Right lobe of liver (tissue), 6 donors: ENCODE measurements around the gene FKBP15. TPM values are rescaled to one million over a fixed set of nuclear protein-coding genes. Genes with fewer than 3 reads are reported as not detected.
A peak's percentile ranks its signal among the peaks of the same experiment; 100 is the strongest.

Experiments
- ATAC-seq, 4 donors: fragments of 200-7000 bp; cut with Tn5 transposase; one replicate each; pipeline ENCODE4 v1.9.1; 2020; ENCODE audit warnings: mild to moderate bottlenecking in 4 of 4, moderate library complexity in 4 of 4
- DNase-seq, 3 donors: peaks; one replicate each; pipeline ENCODE4 v3.0.0-alpha.2; 2020
- H3K27ac ChIP-seq, 3 donors: fragments of 200-600 bp; one replicate each; pipeline ENCODE4 v1.8.0; 2022
- H3K27me3 ChIP-seq, 2 donors: fragments of 200-600 bp; one replicate each; pipeline ENCODE4 v1.8.0; 2022
- H3K36me3 ChIP-seq, 4 donors: fragments of 200-600 bp; sonication (generic) in 1 of 4; one replicate each; pipeline versions ENCODE4 v1.5.1 to v1.8.0; 2017 to 2022; ENCODE audit warnings: control low read depth in 1 of 4
- H3K4me1 ChIP-seq, 4 donors: fragments of 200-600 bp; sonication (generic) in 1 of 4; one replicate each; pipeline versions ENCODE4 v1.5.1 to v1.8.0; 2017 to 2022; ENCODE audit warnings: control low read depth in 1 of 4
- H3K4me3 ChIP-seq, 3 donors: fragments of 200-600 bp; one replicate each; pipeline ENCODE4 v1.8.0; 2022
- H3K9me3 ChIP-seq, 4 donors: fragments of 200-600 bp; sonication (generic) in 1 of 4; one replicate each; pipeline versions ENCODE4 v1.5.1 to v1.8.0; 2017 to 2022; ENCODE audit warnings: control low read depth in 1 of 4
- CTCF ChIP-seq, 4 donors: fragments of 200-600 bp in 3 of 4; fragments of 450-650 bp in 1 of 4; IDR thresholded peaks; one replicate each; pipeline versions ENCODE4 v1.5.1 to v1.8.0; 2016 to 2022; ENCODE audit warnings: antibody characterized with exemption in 4 of 4, mild to moderate bottlenecking in 2 of 4
- POLR2A ChIP-seq: fragments of 450-650 bp; IDR thresholded peaks from one replicate; pipeline ENCODE4 v1.6.1; 2017; ENCODE audit warnings: antibody characterized with exemption, mild to moderate bottlenecking
- WGBS: methylation state at CpG from one replicate; pipeline ENCODE4 v1.1.6; 2018; ENCODE audit warnings: low coverage, low lambda C conversion rate; ENCODE audit not compliant: insufficient coverage; ENCODE audit errors: missing lambda C conversion rate; 5-methylcytosine and 5-hydroxymethylcytosine counted together
- intact Hi-C, 2 donors: fragments of 100-400 bp; cut with DNase I; formaldehyde crosslinking; loops; one replicate each; pipeline versions ENCODE4 v1.11.2 to v1.14.1; 2022
- total RNA-seq, 6 experiments: library from RNA; depleted of rRNA in 2 of 6; stranded (reverse); fragments of >200 nt in 2 of 6; fragmentation: NEBNext Ultra II Directional in 3 of 6; extraction: Animal tissue kit (Norgen Biotek cat#: 25700) in 3 of 6; gene quantifications; one replicate each; pipeline versions ENCODE4 v1.1.0 to v1.2.4, GENCODE V29; 2016 to 2023
- donor health status: DM: no; HTN: yes; CAD: no.
- donor health status: DM: no; HTN: no; CAD: no.
- donor health status: DM: no; HTN: no; CAD: no.
- donor health status: DM: no; HTN: yes; CAD: no.
- donor health status: DM: no; HTN: yes; CAD: no.

FKBP15 gene
- total RNA-seq, 6 experiments from 2014 or later = 11.1 to 17.2 (median 12.8) TPM

- Histone ChIP-seq H3K36me3 (peaks cover 0 to 70% (median 23%) of the 10 kb centered on the region in 4 donors), H3K27me3 (no peaks in the 10 kb centered on the region), H3K9me3 (no peaks in the 10 kb centered on the region), H3K4me1 (peaks cover 0 to 28% (median 0%) of the 10 kb centered on the region in 4 donors), H3K27ac (no peak overlapping the region), H3K4me3 (no peak overlapping the region)
- intact Hi-C loops = no loop called here
- DNase-seq = no peak
- TF ChIP-seq POLR2A = no peak
- TF ChIP-seq CTCF (IDR thresholded peaks at IDR 0.05) = no peak
- 68% methylated on average over 3 of the region's 3 CpGs for whole genome bisulfite sequencing
- ATAC-seq = no peak
Measured at GRCh38 chr9:113163001-113163400, 58.1 kb downstream of the FKBP15 start.

- no peaks in the 10 kb centered on the region for H3K9me3 ChIP-seq
- H3K36me3 ChIP-seq = peaks cover 0 to 52% (median 20%) of the 10 kb centered on the region in 4 donors
- H3K4me1 ChIP-seq = peaks cover 0 to 19% (median 0%) of the 10 kb centered on the region in 4 donors
- DNase-seq = no peak
- no peak overlapping the region for H3K27ac ChIP-seq
- no peak overlapping the region for H3K4me3 ChIP-seq
- intact Hi-C loops = no loop called here
- no peak for ATAC-seq
- H3K27me3 ChIP-seq = no peaks in the 10 kb centered on the region
- 93% methylated on average over 3 of the region's 3 CpGs for WGBS
- TF ChIP-seq CTCF (IDR thresholded peaks at IDR 0.05) = no peak
- TF ChIP-seq POLR2A = no peak
Measured at GRCh38 chr9:113160571-113160970, 60.5 kb downstream of the FKBP15 start.

- H3K9me3 ChIP-seq = no peaks in the 10 kb centered on the region
- intact Hi-C loops = no loop called here
- H3K27me3 ChIP-seq = no peaks in the 10 kb centered on the region
- H3K4me1 ChIP-seq = peaks cover 0 to 11% (median 0%) of the 10 kb centered on the region in 4 donors
- ATAC-seq (peak; percentile 74 to 81 (median 78)), DNase-seq (peak; percentile 47 to 87 (median 70))
- WGBS = 19% methylated on average over 5 of the region's 5 CpGs
- no peak for TF ChIP-seq POLR2A
- no peak for TF ChIP-seq CTCF (IDR thresholded peaks at IDR 0.05)
- H3K36me3 ChIP-seq = peaks cover 0 to 42% (median 15%) of the 10 kb centered on the region in 4 donors
- H3K27ac ChIP-seq = no peak overlapping the region
- no peak overlapping the region for H3K4me3 ChIP-seq
Measured at GRCh38 chr9:113158446-113158845, 62.6 kb downstream of the FKBP15 start.

- DNase-seq = no peak
- Histone ChIP-seq H3K4me3 (no peak overlapping the region), H3K36me3 (peaks cover 0 to 28% (median 10%) of the 10 kb centered on the region in 4 donors), H3K27ac (no peak overlapping the region), H3K9me3 (no peaks in the 10 kb centered on the region), H3K27me3 (no peaks in the 10 kb centered on the region), H3K4me1 (peaks cover 0 to 25% (median 5%) of the 10 kb centered on the region in 4 donors)
- no CpG with 5 or more reads among the region's 1 CpG for WGBS
- ATAC-seq = peak in 2 of 4 donors; percentile 8 to 26
- TF ChIP-seq CTCF (IDR thresholded peaks at IDR 0.05) (peak in 1 of 4 donors; percentile 16), POLR2A (no peak)
- intact Hi-C loops = no loop called here
Measured at GRCh38 chr9:113156880-113157279, 64.2 kb downstream of the FKBP15 start.
